B cell (primary cell): ENCODE measurements around the gene TSKS. TPM values are rescaled to one million over a fixed set of nuclear protein-coding genes. Genes with fewer than 3 reads are reported as not detected.
A peak's percentile ranks its signal among the peaks of the same experiment; 100 is the strongest.

ENCODE experiments used
- ATAC-seq: fragments of 200-7000 bp; cut with Tn5 transposase; one replicate; pipeline ENCODE4 v1.10.0; 2021; ENCODE audit warnings: low read depth, mild to moderate bottlenecking, moderate number of reproducible peaks, moderate library complexity
- CTCF ChIA-PET: fragments of 350-600 bp; sonication (Branson Sonifier 250); formaldehyde crosslinking; loops from one replicate; lab custom pipeline; 2021; ENCODE audit warnings: antibody characterized with exemption, inconsistent platforms; lab: Charles Lee
- POLR2A ChIA-PET: fragments of 350-600 bp; sonication (Branson Sonifier 250); formaldehyde crosslinking; loops from one replicate; lab custom pipeline; 2021; ENCODE audit warnings: antibody characterized with exemption; lab: Charles Lee
- DNase-seq: peaks from one replicate; pipeline ENCODE4 v3.0.0; 2013
- H2AFZ ChIP-seq: 2 replicates; pipeline ENCODE4 v1.6.1; 2012; ENCODE audit warnings: mild to moderate bottlenecking, low read depth, low read length; ENCODE audit not compliant: insufficient read depth, poor library complexity, severe bottlenecking
- H3K27ac ChIP-seq, 2 donors: 1 replicate in 1 of 2; 2 replicates in 1 of 2; pipeline ENCODE4 v1.5.1; 2012 to 2013; ENCODE audit warnings: low read length in 2 of 2, mild to moderate bottlenecking in 2 of 2, moderate library complexity in 1 of 2
- H3K27me3 ChIP-seq, 4 experiments: fragments of 200-600 bp in 1 of 4; sonication (generic) in 1 of 4; replicated peaks in 1 of 4; 1 replicate in 2 of 4; 2 replicates in 2 of 4; pipeline versions ENCODE4 v1.6.1 to v1.7.0; 2013 to 2016; ENCODE audit warnings: low read length in 3 of 4, mild to moderate bottlenecking in 2 of 4, mixed read lengths in 1 of 4, moderate library complexity in 1 of 4; ENCODE audit not compliant: insufficient read depth in 4 of 4, control insufficient read depth in 3 of 4; ENCODE audit errors: control extremely low read depth in 1 of 4
- H3K36me3 ChIP-seq, 2 experiments: replicated peaks in 1 of 2; 1 replicate in 1 of 2; 2 replicates in 1 of 2; pipeline versions ENCODE4 v1.6.1 to v1.7.1; 2013; ENCODE audit warnings: low read length in 1 of 2; ENCODE audit not compliant: insufficient read depth in 2 of 2, control insufficient read depth in 1 of 2; ENCODE audit errors: control extremely low read depth in 1 of 2, extremely low read depth in 1 of 2
- H3K4me1 ChIP-seq, 2 donors: fragments of 200-600 bp in 1 of 2; sonication (generic) in 1 of 2; 1 replicate in 1 of 2; 2 replicates in 1 of 2; pipeline versions ENCODE4 v1.5.1 to v1.6.1; 2013 to 2017; ENCODE audit warnings: low read length in 2 of 2; ENCODE audit not compliant: control insufficient read depth in 2 of 2, insufficient read depth in 2 of 2
- H3K4me2 ChIP-seq: replicated peaks from 2 replicates; pipeline ENCODE3; 2012; ENCODE audit warnings: mild to moderate bottlenecking, low read depth, low read length; ENCODE audit not compliant: poor library complexity, severe bottlenecking
- H3K4me3 ChIP-seq, 5 experiments: fragments of 200-600 bp in 1 of 5; sonication (generic) in 1 of 5; 1 replicate in 3 of 5; 2 replicates in 2 of 5; pipeline versions ENCODE4 v1.5.1 to v1.7.0; 2011 to 2016; ENCODE audit warnings: low read length in 4 of 5, mild to moderate bottlenecking in 4 of 5, low read depth in 2 of 5, control low read depth in 1 of 5, moderate library complexity in 1 of 5; ENCODE audit not compliant: insufficient read depth in 1 of 5; ENCODE audit errors: control extremely low read depth in 1 of 5, extremely low read depth in 1 of 5
- H3K79me2 ChIP-seq: fragments of 200-600 bp; sonication (generic); one replicate; pipeline ENCODE4 v1.6.0; 2016; ENCODE audit warnings: low read length; ENCODE audit not compliant: control insufficient read depth, insufficient read depth
- H3K9ac ChIP-seq: fragments of 200-600 bp; sonication (generic); 2 replicates; pipeline ENCODE4 v1.6.1; 2017; ENCODE audit warnings: mild to moderate bottlenecking, low read length, moderate library complexity
- H3K9me3 ChIP-seq, 3 donors: one replicate each; pipeline versions ENCODE4 v1.6.1 to v1.7.1; 2013; ENCODE audit warnings: low read length in 2 of 3; ENCODE audit not compliant: control insufficient read depth in 2 of 3, insufficient read depth in 1 of 3; ENCODE audit errors: control extremely low read depth in 1 of 3
- H4K20me1 ChIP-seq: 2 replicates; pipeline ENCODE4 v1.6.0; 2012; ENCODE audit warnings: mild to moderate bottlenecking, low read length; ENCODE audit not compliant: insufficient read depth, control insufficient read depth, poor library complexity, severe bottlenecking
- H3K27ac Mint-ChIP-seq: one replicate; pipeline ENCODE4 v1.8.0; 2021; ENCODE audit warnings: mixed read lengths
- H3K27me3 Mint-ChIP-seq: one replicate; pipeline ENCODE4 v1.8.0; 2021; ENCODE audit warnings: mixed read lengths
- H3K4me1 Mint-ChIP-seq: one replicate; pipeline ENCODE4 v1.8.0; 2021; ENCODE audit warnings: mixed read lengths
- H3K4me3 Mint-ChIP-seq: one replicate; pipeline ENCODE4 v1.8.0; 2021; ENCODE audit warnings: mixed read lengths
- H3K9me3 Mint-ChIP-seq: one replicate; pipeline ENCODE4 v1.8.0; 2022; ENCODE audit warnings: mixed read lengths; ENCODE audit not compliant: insufficient read depth
- CTCF ChIP-seq: fragments of 200-600 bp; IDR thresholded peaks from one replicate; pipeline ENCODE4 v1.8.0; 2022; ENCODE audit warnings: antibody characterized with exemption, mild to moderate bottlenecking
- EZH2 ChIP-seq: IDR thresholded peaks from 2 replicates; pipeline ENCODE4 v1.6.1; 2012; ENCODE audit warnings: borderline replicate concordance, low read depth, mild to moderate bottlenecking, moderate library complexity, low read length; ENCODE audit not compliant: insufficient read depth, poor library complexity, severe bottlenecking
- WGBS: methylation state at CpG from one replicate; pipeline ENCODE4 v1.1.5; 2013; ENCODE audit warnings: missing lambda C conversion rate; ENCODE audit not compliant: insufficient coverage; 5-methylcytosine and 5-hydroxymethylcytosine counted together
- intact Hi-C: fragments of 100-400 bp; cut with micrococcal nuclease; formaldehyde crosslinking; loops from one replicate; pipeline ENCODE4 v1.10.0; 2022
- polyA plus RNA-seq: library from polyadenylated mRNA; depleted of rRNA; stranded (reverse); fragments of >200 nt; gene quantifications from 2 replicates; pipeline ENCODE4 v1.2.3, GENCODE V29; 2012
- total RNA-seq, 2 donors: library from RNA; stranded (reverse); fragments of 120-200 nt in 1 of 2; gene quantifications; 1 replicate in 1 of 2; 2 replicates in 1 of 2; pipeline versions ENCODE4 v1.2.3 to v1.2.4, GENCODE V29; 2013 to 2022

TSKS gene
- total and polyA plus RNA-seq, 2 donors (not counting 1 experiment from before 2014, with no cell fraction given), result 0.15 to 0.18 TPM

- WGBS, result 30% methylated on average over 29 of the region's 39 CpGs
- H4K20me1 ChIP-seq, result peaks cover 23% of the 10 kb centered on the region
- peaks cover 0 to 33% (median 14%) of the 10 kb centered on the region in 4 experiments for H3K27me3 ChIP-seq
- peaks cover 0 to 13% of the 10 kb centered on the region in 2 experiments for H3K36me3 ChIP-seq
- H3K9me3 ChIP-seq, result peaks cover 0 to 8% (median 0%) of the 10 kb centered on the region in 3 donors
- Mint-ChIP-seq H3K27ac (peak overlapping the region; percentile 54), H3K4me3 (peak overlapping the region; percentile 89), H3K4me1 (peaks cover 22% of the 10 kb centered on the region), H3K27me3 (peaks cover 31% of the 10 kb centered on the region), H3K9me3 (no peaks in the 10 kb centered on the region)
- peak overlapping the region; percentile 62 for H3K9ac ChIP-seq
- H3K4me3 ChIP-seq, result peak overlapping the region in 4 of 5 experiments; percentile 42 to 58 (median 46)
- peaks cover 25% of the 10 kb centered on the region in 2 donors for H3K4me1 ChIP-seq
- intact Hi-C loops, result no loop called here
- H3K79me2 ChIP-seq, result no peaks in the 10 kb centered on the region
- peak; percentile 56 for DNase-seq
- peak; percentile 26 for ATAC-seq
- ChIA-PET CTCF (interaction anchor here (1.7 kb wide), 1 partner anchor 10 kb away, joined by 6 read pairs; no protein-coding TSS in a partner anchor), POLR2A (interaction anchor here (0.6 to 0.7 kb wide), 3 partner anchors 9 to 833 kb away, joined by 3 to 12 read pairs (median 4); no protein-coding TSS in a partner anchor)
- TF ChIP-seq CTCF (no peak), EZH2 (no peak)
- peak overlapping the region; percentile 76 for H2AFZ ChIP-seq
- peak overlapping the region; percentile 87 for H3K4me2 ChIP-seq
- no peak overlapping the region for H3K27ac ChIP-seq
Observed at GRCh38 chr19:49691243-49692146, 71.6 kb downstream of the TSKS start.
